A673 (cell line): ENCODE data around the gene ATF6.

ENCODE experiments used
- CTCF ChIP-seq: fragments of 300-800, 200-600 bp; sonication (generic); conservative IDR thresholded peaks from 2 replicates; pipeline ENCODE4 v1.5.1; 2017; ENCODE audit warnings: low read depth, mild to moderate bottlenecking, antibody characterized with exemption, low read length, moderate library complexity, mixed read lengths
- EZH2 ChIP-seq: fragments of 200-600 bp; sonication (generic); IDR thresholded peaks from 2 replicates; pipeline ENCODE4 v1.6.1; 2017; ENCODE audit warnings: borderline replicate concordance, low read depth, mild to moderate bottlenecking, mixed read lengths, antibody characterized with exemption, low read length; ENCODE audit not compliant: poor library complexity, severe bottlenecking

GRCh38 chr1:161952607-161953172 is 186.6 kb downstream of the ATF6 start:
- TF ChIP-seq CTCF (no peak), EZH2 (no peak)
